Measurements from ENCODE around the gene FOXE3. TPM values are rescaled to one million over a fixed set of nuclear protein-coding genes. Genes with fewer than 3 reads are reported as not detected.

Gene FOXE3
- total and polyA plus RNA-seq, 2 of the 4 experiments (the other 2 are of a cell fraction), result 0.12 TPM; not detected in 1

Other genes starting within 250 kb of the FOXE3 start
- not detected in 2 replicates for gene PDZK1IP1, start 226.2 kb upstream of the FOXE3 start, total RNA-seq (2012; rRNA removed)
- gene PDZK1IP1, start 226.2 kb upstream of the FOXE3 start, polyA plus RNA-seq (2012; rRNA removed), result not detected in 2 replicates
- gene TAL1, start 184.1 kb upstream of the FOXE3 start, total RNA-seq (2012; rRNA removed), result not detected in 2 replicates
- gene TAL1, start 184.1 kb upstream of the FOXE3 start, polyA plus RNA-seq (2012; rRNA removed), result not detected in 2 replicates
- gene STIL, start 102.1 kb upstream of the FOXE3 start, total RNA-seq (2012; rRNA removed), result 17.2 and 19.2 TPM in 2 replicates
- 5.8 and 6.8 TPM in 2 replicates for gene STIL, start 102.1 kb upstream of the FOXE3 start, polyA plus RNA-seq (2012; rRNA removed)
- 23.1 and 75.3 TPM in 2 replicates for gene CMPK1, start 82.5 kb upstream of the FOXE3 start, total RNA-seq (2012; rRNA removed)
- gene CMPK1, start 82.5 kb upstream of the FOXE3 start, polyA plus RNA-seq (2012; rRNA removed), result 24.0 and 31.9 TPM in 2 replicates
- gene FOXD2, start 21.8 kb downstream of the FOXE3 start, total RNA-seq (2012; rRNA removed), result under 0.01 TPM in 2 replicates
- gene FOXD2, start 21.8 kb downstream of the FOXE3 start, polyA plus RNA-seq (2012; rRNA removed), result 0.03 and 0.04 TPM in 2 replicates